ENCODE data around the gene PABPN1L.

Gene PABPN1L

DNA sequence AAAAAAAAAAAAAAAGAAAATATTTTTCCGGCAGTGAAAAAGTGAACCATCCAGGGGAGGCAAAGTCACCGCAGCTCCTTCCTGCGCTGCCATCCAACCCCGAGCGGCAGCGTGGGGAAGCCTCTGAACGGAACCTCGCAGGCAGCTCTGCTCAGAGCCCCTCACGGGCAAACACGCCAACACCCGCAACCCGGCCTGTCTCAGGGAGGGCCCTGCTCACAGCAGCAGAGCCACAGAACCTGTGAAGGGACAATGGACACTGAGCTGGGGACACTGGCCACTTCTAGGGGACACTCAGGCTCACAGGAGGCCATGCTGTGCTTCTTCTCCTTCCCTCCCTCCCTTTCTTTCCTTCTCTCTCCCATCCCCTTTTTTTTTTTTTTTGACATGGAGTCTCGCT is 33.4 kb downstream of the PABPN1L start:
- Histone ChIP-seq H3K4me2 (no peak overlapping the region), H3K36me3 (ENCODE audit: insufficient read depth) (no peaks in the 10 kb centered on the region), H3K9ac (no peak overlapping the region), H3K79me2 (ENCODE audit: insufficient read depth, low read depth) (no peaks in the 10 kb centered on the region), H3K4me1 (ENCODE audit: low read depth, poor library complexity, severe bottlenecking) (no peaks in the 10 kb centered on the region), H2AFZ (ENCODE audit: low read depth) (no peak overlapping the region), H3K27me3 (ENCODE audit: insufficient read depth, low read depth) (no peaks in the 10 kb centered on the region), H3K4me3 (IDR thresholded peaks at IDR 0.05; ENCODE audit: insufficient read depth, low read depth, low read length) (no peak overlapping the region), H3K27ac (no peak overlapping the region), H4K20me1 (ENCODE audit: insufficient read depth) (no peaks in the 10 kb centered on the region)
- no peak for TF ChIP-seq CTCF (conservative IDR thresholded peaks at IDR 0.05; ENCODE audit: low read depth, low read length)

- Histone ChIP-seq H3K4me1 (ENCODE audit: low read depth, poor library complexity, severe bottlenecking) (no peaks in the 10 kb centered on the region), H3K79me2 (ENCODE audit: insufficient read depth, low read depth) (no peaks in the 10 kb centered on the region), H3K4me3 (IDR thresholded peaks at IDR 0.05; ENCODE audit: insufficient read depth, low read depth, low read length) (no peak overlapping the region), H3K9ac (no peak overlapping the region), H4K20me1 (ENCODE audit: insufficient read depth) (no peaks in the 10 kb centered on the region), H3K4me2 (no peak overlapping the region), H3K27ac (no peak overlapping the region), H2AFZ (ENCODE audit: low read depth) (no peak overlapping the region), H3K36me3 (ENCODE audit: insufficient read depth) (no peaks in the 10 kb centered on the region), H3K27me3 (ENCODE audit: insufficient read depth, low read depth) (no peaks in the 10 kb centered on the region)
- no peak for TF ChIP-seq CTCF (conservative IDR thresholded peaks at IDR 0.05; ENCODE audit: low read depth, low read length)
These were observed 34.6 kb downstream of the PABPN1L start for GRCh38 chr16:88831838-88832237.

DNA sequence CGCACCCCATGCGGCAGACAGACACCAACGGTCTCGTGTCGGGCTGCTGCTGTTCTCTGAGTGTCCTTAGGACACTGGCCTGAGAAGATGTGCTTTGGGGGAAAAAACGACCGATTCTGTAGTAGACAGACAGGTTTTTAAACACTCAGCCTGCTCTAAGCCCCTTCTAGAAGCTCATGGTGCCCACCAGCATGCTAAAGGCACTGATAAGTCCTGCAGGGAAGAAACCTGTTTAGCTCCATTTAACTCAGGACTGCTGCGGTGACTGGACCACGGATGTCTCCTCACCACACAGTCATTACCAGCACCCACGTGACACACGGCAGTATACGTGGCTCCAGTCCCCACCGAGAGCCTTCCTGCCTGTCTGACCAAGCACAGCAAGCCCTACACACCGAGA is 35.7 kb downstream of the PABPN1L start:
- H3K4me3 ChIP-seq (IDR thresholded peaks at IDR 0.05; ENCODE audit: insufficient read depth, low read depth, low read length) = no peak overlapping the region
- H3K4me1 ChIP-seq (ENCODE audit: low read depth, poor library complexity, severe bottlenecking) = no peaks in the 10 kb centered on the region
- H4K20me1 ChIP-seq (ENCODE audit: insufficient read depth) = no peaks in the 10 kb centered on the region
- no peak for TF ChIP-seq CTCF (conservative IDR thresholded peaks at IDR 0.05; ENCODE audit: low read depth, low read length)
- H2AFZ ChIP-seq (ENCODE audit: low read depth) = no peak overlapping the region
- H3K27ac ChIP-seq = no peak overlapping the region
- no peaks in the 10 kb centered on the region for H3K79me2 ChIP-seq (ENCODE audit: insufficient read depth, low read depth)
- no peak overlapping the region for H3K9ac ChIP-seq
- H3K36me3 ChIP-seq (ENCODE audit: insufficient read depth) = no peaks in the 10 kb centered on the region
- no peaks in the 10 kb centered on the region for H3K27me3 ChIP-seq (ENCODE audit: insufficient read depth, low read depth)
- no peak overlapping the region for H3K4me2 ChIP-seq

- no peaks in the 10 kb centered on the region for H3K27me3 ChIP-seq (ENCODE audit: insufficient read depth, low read depth)
- H3K4me1 ChIP-seq (ENCODE audit: low read depth, poor library complexity, severe bottlenecking) = no peaks in the 10 kb centered on the region
- H3K4me2 ChIP-seq = no peak overlapping the region
- H3K36me3 ChIP-seq (ENCODE audit: insufficient read depth) = no peaks in the 10 kb centered on the region
- no peak overlapping the region for H3K9ac ChIP-seq
- H3K27ac ChIP-seq = no peak overlapping the region
- no peak overlapping the region for H3K4me3 ChIP-seq (IDR thresholded peaks at IDR 0.05; ENCODE audit: insufficient read depth, low read depth, low read length)
- H3K79me2 ChIP-seq (ENCODE audit: insufficient read depth, low read depth) = no peaks in the 10 kb centered on the region
- no peak overlapping the region for H2AFZ ChIP-seq (ENCODE audit: low read depth)
- no peaks in the 10 kb centered on the region for H4K20me1 ChIP-seq (ENCODE audit: insufficient read depth)
- TF ChIP-seq CTCF (conservative IDR thresholded peaks at IDR 0.05; ENCODE audit: low read depth, low read length) = no peak
These were observed 36.2 kb downstream of the PABPN1L start for GRCh38 chr16:88830258-88830657.

DNA sequence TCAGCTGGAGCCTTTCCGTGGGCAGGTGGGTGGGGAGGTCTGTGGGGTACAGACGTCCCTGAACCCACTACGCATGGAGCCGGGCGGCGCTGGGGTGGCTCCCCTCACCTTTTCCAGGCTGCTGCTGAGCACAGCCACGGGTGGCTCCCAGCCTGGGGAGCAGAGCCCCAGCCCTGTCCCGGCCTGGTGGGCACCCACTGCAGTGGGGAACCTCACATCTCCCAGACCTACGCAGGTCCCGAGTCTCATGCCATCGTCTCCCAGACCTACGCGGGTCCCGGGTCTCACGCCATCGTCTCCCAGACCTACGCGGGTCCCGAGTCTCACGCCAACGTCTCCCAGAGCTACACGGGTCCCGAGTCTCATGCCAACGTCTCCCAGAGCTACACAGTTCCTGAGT is 37.7 kb downstream of the PABPN1L start:
- Histone ChIP-seq H3K79me2 (ENCODE audit: insufficient read depth, low read depth) (no peaks in the 10 kb centered on the region), H3K4me3 (IDR thresholded peaks at IDR 0.05; ENCODE audit: insufficient read depth, low read depth, low read length) (no peak overlapping the region), H2AFZ (ENCODE audit: low read depth) (no peak overlapping the region), H4K20me1 (ENCODE audit: insufficient read depth) (no peaks in the 10 kb centered on the region), H3K4me2 (no peak overlapping the region), H3K27me3 (ENCODE audit: insufficient read depth, low read depth) (no peaks in the 10 kb centered on the region), H3K4me1 (ENCODE audit: low read depth, poor library complexity, severe bottlenecking) (no peaks in the 10 kb centered on the region), H3K36me3 (ENCODE audit: insufficient read depth) (no peaks in the 10 kb centered on the region), H3K9ac (no peak overlapping the region), H3K27ac (no peak overlapping the region)
- TF ChIP-seq CTCF (conservative IDR thresholded peaks at IDR 0.05; ENCODE audit: low read depth, low read length) = no peak

Measured in KMS-11 (cell line).